HEK293 (cell line): ENCODE measurements around the gene HIPK2.

ENCODE experiments used
- CTCF ChIA-PET: fragments of 350-600 bp; formaldehyde crosslinking; extraction: SDS; loops from one replicate; lab custom pipeline; 2021; ENCODE audit warnings: antibody characterized with exemption; lab: Yijun Ruan, JAX
- POLR2A ChIA-PET: fragments of 300-600 bp; formaldehyde crosslinking; extraction: SDS; loops from one replicate; lab custom pipeline; 2020; ENCODE audit warnings: antibody characterized with exemption, inconsistent platforms; lab: Yijun Ruan, JAX
- H3K27ac ChIP-seq: fragments of 200-500 bp; sonication (Bioruptor generic); 2 replicates; pipeline ENCODE4 v1.5.1; 2014; ENCODE audit warnings: low read depth, low read length, control low read depth, inconsistent platforms; ENCODE audit errors: extremely low read depth
- H3K36me3 ChIP-seq, 2 experiments: fragments of 200-500 bp in 1 of 2; sonication (Bioruptor generic) in 1 of 2; 1 replicate in 1 of 2; 2 replicates in 1 of 2; pipeline ENCODE4 v1.5.1; 2014 to 2017; ENCODE audit warnings: inconsistent platforms in 2 of 2, low read length in 2 of 2; ENCODE audit not compliant: control insufficient read depth in 2 of 2, insufficient read depth in 1 of 2
- H3K4me1 ChIP-seq: fragments of 200-500 bp; sonication (Bioruptor generic); 2 replicates; pipeline ENCODE4 v1.5.1; 2014; ENCODE audit warnings: mild to moderate bottlenecking, low read length, inconsistent platforms; ENCODE audit not compliant: control insufficient read depth, insufficient read depth
- H3K4me3 ChIP-seq: 2 replicates; pipeline ENCODE4 v1.5.1; 2011; ENCODE audit warnings: low read depth, mild to moderate bottlenecking, control low read depth, low read length, moderate library complexity
- H3K9me3 ChIP-seq: fragments of 200-500 bp; sonication (Bioruptor generic); 2 replicates; pipeline ENCODE4 v1.5.1; 2014; ENCODE audit warnings: low read depth, low read length, inconsistent platforms; ENCODE audit not compliant: control insufficient read depth, insufficient read depth
- KLF16 ChIP-seq: fragments of 450-650 bp; formaldehyde crosslinking; IDR thresholded peaks from 2 replicates; pipeline ENCODE4 v1.5.1; 2017; ENCODE audit warnings: missing biosample characterization, missing genetic modification characterization
- KLF7 ChIP-seq: fragments of 450-650 bp; formaldehyde crosslinking; IDR thresholded peaks from 2 replicates; pipeline ENCODE4 v1.5.1; 2016; ENCODE audit warnings: missing biosample characterization, missing genetic modification characterization, borderline replicate concordance
- MEIS1 ChIP-seq: sonication (generic); formaldehyde crosslinking; IDR thresholded peaks from 2 replicates; pipeline ENCODE4 v1.8.1; 2022; ENCODE audit warnings: missing genetic modification reagents, mild to moderate bottlenecking, borderline replicate concordance
- OVOL3 ChIP-seq: fragments of 450-650 bp; formaldehyde crosslinking; IDR thresholded peaks from 2 replicates; pipeline ENCODE4 v1.5.1; 2016; ENCODE audit warnings: missing biosample characterization, missing genetic modification characterization
- TCF7L2 ChIP-seq: IDR thresholded peaks from 2 replicates; pipeline ENCODE4 v1.6.1; 2011; ENCODE audit warnings: low read depth, mild to moderate bottlenecking, inconsistent platforms, low read length, moderate library complexity, borderline replicate concordance
- TRIM28 ChIP-seq: IDR thresholded peaks from 2 replicates; pipeline ENCODE4 v1.6.1; 2011; ENCODE audit warnings: low read length, control low read depth, borderline replicate concordance
- ZBTB48 ChIP-seq: fragments of 450-650 bp; formaldehyde crosslinking; IDR thresholded peaks from 2 replicates; pipeline ENCODE4 v1.5.1; 2016; ENCODE audit warnings: missing biosample characterization, missing genetic modification characterization
- ZNF132 ChIP-seq: fragments of 450-650 bp; formaldehyde crosslinking; IDR thresholded peaks from 2 replicates; pipeline ENCODE4 v1.5.1; 2017; ENCODE audit warnings: missing biosample characterization, missing genetic modification characterization, borderline replicate concordance
- ZNF169 ChIP-seq: fragments of 450-650 bp; formaldehyde crosslinking; IDR thresholded peaks from 2 replicates; pipeline ENCODE4 v1.5.1; 2016; ENCODE audit warnings: missing biosample characterization, missing genetic modification characterization
- ZNF202 ChIP-seq: fragments of 450-650 bp; formaldehyde crosslinking; IDR thresholded peaks from 2 replicates; pipeline ENCODE4 v1.5.1; 2016; ENCODE audit warnings: missing biosample characterization, missing genetic modification characterization, borderline replicate concordance
- ZNF221 ChIP-seq: fragments of 450-650 bp; formaldehyde crosslinking; IDR thresholded peaks from 2 replicates; pipeline ENCODE4 v1.5.1; 2017; ENCODE audit warnings: missing biosample characterization, missing genetic modification characterization, borderline replicate concordance
- ZNF23 ChIP-seq: fragments of 450-650 bp; formaldehyde crosslinking; IDR thresholded peaks from 2 replicates; pipeline ENCODE4 v1.5.1; 2016; ENCODE audit warnings: missing biosample characterization, missing genetic modification characterization, borderline replicate concordance
- ZNF239 ChIP-seq: fragments of 450-650 bp; formaldehyde crosslinking; IDR thresholded peaks from 2 replicates; pipeline ENCODE4 v1.5.1; 2016; ENCODE audit warnings: missing biosample characterization, missing genetic modification characterization
- ZNF274 ChIP-seq, 2 experiments: fragments of 200-500 bp in 1 of 2; fragments of 450-650 bp in 1 of 2; sonication (Bioruptor generic) in 1 of 2; formaldehyde crosslinking in 1 of 2; IDR thresholded peaks; 2 replicates each; pipeline versions ENCODE4 v1.5.1 to v1.6.1; 2014 to 2016; ENCODE audit warnings: borderline replicate concordance in 1 of 2, inconsistent platforms in 1 of 2, low read length in 1 of 2, missing biosample characterization in 1 of 2, missing genetic modification characterization in 1 of 2
- ZNF366 ChIP-seq: fragments of 450-650 bp; formaldehyde crosslinking; conservative IDR thresholded peaks from 2 replicates; pipeline ENCODE4 v1.5.1; 2016; ENCODE audit warnings: missing biosample characterization, missing genetic modification characterization
- ZNF433 ChIP-seq: fragments of 450-650 bp; formaldehyde crosslinking; IDR thresholded peaks from 2 replicates; pipeline ENCODE4 v1.5.1; 2016; ENCODE audit warnings: missing biosample characterization, missing genetic modification characterization, low read depth
- ZNF501 ChIP-seq: fragments of 450-650 bp; formaldehyde crosslinking; IDR thresholded peaks from 2 replicates; pipeline ENCODE4 v1.5.1; 2016; ENCODE audit warnings: missing biosample characterization, missing genetic modification characterization
- ZNF555 ChIP-seq: fragments of 450-650 bp; formaldehyde crosslinking; conservative IDR thresholded peaks from 2 replicates; pipeline ENCODE4 v1.5.1; 2017; ENCODE audit warnings: missing biosample characterization, mild to moderate bottlenecking, missing genetic modification characterization, inconsistent platforms
- ZNF585B ChIP-seq: fragments of 450-650 bp; formaldehyde crosslinking; IDR thresholded peaks from 2 replicates; pipeline ENCODE4 v1.5.1; 2016; ENCODE audit warnings: missing biosample characterization, missing genetic modification characterization
- ZNF610 ChIP-seq: fragments of 450-650 bp; formaldehyde crosslinking; IDR thresholded peaks from 2 replicates; pipeline ENCODE4 v1.5.1; 2016; ENCODE audit warnings: missing biosample characterization, missing genetic modification characterization, borderline replicate concordance
- ZNF747 ChIP-seq: fragments of 450-650 bp; formaldehyde crosslinking; IDR thresholded peaks from 2 replicates; pipeline ENCODE4 v1.5.1; 2016; ENCODE audit warnings: missing biosample characterization, missing genetic modification characterization
- ZNF830 ChIP-seq: fragments of 450-650 bp; IDR thresholded peaks from 2 replicates; pipeline ENCODE4 v1.5.0; 2018; ENCODE audit warnings: missing biosample characterization, missing genetic modification characterization, low read depth, mild to moderate bottlenecking, moderate library complexity
- ZSCAN30 ChIP-seq: fragments of 450-650 bp; IDR thresholded peaks from 2 replicates; pipeline ENCODE4 v1.5.1; 2018; ENCODE audit warnings: missing biosample characterization, mild to moderate bottlenecking, missing genetic modification characterization, moderate library complexity
- TF ChIP-seq, protein P1 (sequence below): fragments of 450-650 bp; formaldehyde crosslinking; IDR thresholded peaks from 2 replicates; pipeline ENCODE4 v1.5.1; 2016; ENCODE audit warnings: missing biosample characterization, missing genetic modification characterization
- TF ChIP-seq, protein P2 (sequence below): fragments of 450-650 bp; formaldehyde crosslinking; IDR thresholded peaks from 2 replicates; pipeline ENCODE4 v1.5.1; 2016; ENCODE audit warnings: missing biosample characterization, missing genetic modification characterization
- TF ChIP-seq, protein P3 (sequence below): sonication (generic); formaldehyde crosslinking; IDR thresholded peaks from 2 replicates; pipeline ENCODE4 v1.8.1; 2022; ENCODE audit warnings: mild to moderate bottlenecking, moderate library complexity, missing genetic modification reagents
- TF ChIP-seq, protein P4 (sequence below): fragments of 450-650 bp; formaldehyde crosslinking; IDR thresholded peaks from 2 replicates; pipeline ENCODE4 v1.5.1; 2016; ENCODE audit warnings: missing biosample characterization, missing genetic modification characterization, borderline replicate concordance

Gene HIPK2

DNA sequence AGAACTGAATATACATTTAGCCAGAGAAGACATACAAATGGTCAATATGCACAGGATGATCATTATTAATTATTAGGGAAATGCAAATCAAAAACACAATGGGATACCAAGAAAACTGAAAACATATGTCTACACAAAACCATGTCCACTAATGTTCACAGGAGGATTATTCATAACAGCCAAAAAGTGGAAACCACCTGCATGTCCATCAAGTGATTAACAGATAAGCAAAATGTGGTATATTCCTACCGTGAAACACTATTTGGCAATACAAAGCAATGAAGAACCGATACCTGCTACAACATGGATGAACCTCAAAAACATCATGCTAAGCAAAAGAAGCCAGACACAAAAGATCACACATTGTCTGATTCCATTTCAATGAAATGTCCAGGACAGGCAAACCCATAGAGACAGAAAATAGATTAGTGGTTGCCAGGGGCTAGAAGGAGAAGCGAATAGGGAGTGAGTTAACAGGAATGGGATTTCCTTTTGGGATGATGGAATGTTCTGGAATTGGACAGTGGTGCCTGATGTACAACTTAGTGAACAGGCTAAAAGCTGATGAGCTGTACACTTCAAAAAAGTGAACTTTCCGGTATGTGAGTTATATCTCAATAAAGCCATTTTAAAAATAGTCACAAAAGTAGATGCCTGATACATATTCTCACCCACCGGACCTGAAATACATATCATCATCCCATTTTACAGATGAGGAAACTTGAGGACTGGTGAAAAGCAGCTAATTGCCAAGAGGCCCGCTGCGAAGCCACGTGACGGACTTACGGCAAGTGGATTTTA lies 33.6 kb downstream of the HIPK2 start:
- no peak overlapping the region for H3K27ac ChIP-seq
- TF ChIP-seq, protein P1, sequence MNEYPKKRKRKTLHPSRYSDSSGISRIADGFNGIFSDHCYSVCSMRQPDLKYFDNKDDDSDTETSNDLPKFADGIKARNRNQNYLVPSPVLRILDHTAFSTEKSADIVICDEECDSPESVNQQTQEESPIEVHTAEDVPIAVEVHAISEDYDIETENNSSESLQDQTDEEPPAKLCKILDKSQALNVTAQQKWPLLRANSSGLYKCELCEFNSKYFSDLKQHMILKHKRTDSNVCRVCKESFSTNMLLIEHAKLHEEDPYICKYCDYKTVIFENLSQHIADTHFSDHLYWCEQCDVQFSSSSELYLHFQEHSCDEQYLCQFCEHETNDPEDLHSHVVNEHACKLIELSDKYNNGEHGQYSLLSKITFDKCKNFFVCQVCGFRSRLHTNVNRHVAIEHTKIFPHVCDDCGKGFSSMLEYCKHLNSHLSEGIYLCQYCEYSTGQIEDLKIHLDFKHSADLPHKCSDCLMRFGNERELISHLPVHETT (tag by site-specific recombination), result no peak
- TF ChIP-seq, protein P2, sequence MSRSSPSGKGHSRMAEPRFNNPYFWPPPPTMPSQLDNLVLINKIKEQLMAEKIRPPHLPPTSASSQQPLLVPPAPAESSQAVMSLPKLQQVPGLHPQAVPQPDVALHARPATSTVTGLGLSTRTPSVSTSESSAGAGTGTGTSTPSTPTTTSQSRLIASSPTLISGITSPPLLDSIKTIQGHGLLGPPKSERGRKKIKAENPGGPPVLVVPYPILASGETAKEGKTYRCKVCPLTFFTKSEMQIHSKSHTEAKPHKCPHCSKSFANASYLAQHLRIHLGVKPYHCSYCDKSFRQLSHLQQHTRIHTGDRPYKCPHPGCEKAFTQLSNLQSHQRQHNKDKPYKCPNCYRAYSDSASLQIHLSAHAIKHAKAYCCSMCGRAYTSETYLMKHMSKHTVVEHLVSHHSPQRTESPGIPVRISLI (tag by site-specific recombination), result no peak
- TF ChIP-seq KLF16 (tag by site-specific recombination), result no peak
- TF ChIP-seq ZNF274 (IDR thresholded peaks at IDR 0.05; ENCODE audit: low read length), result no peak
- no peak for TF ChIP-seq ZNF274 (tag by site-specific recombination; IDR thresholded peaks at IDR 0.05; ENCODE audit: borderline replicate concordance)
- no peak for TF ChIP-seq ZNF585B (tag by site-specific recombination)
- TF ChIP-seq ZNF169 (tag by site-specific recombination), result no peak
- no peak for TF ChIP-seq ZNF132 (tag by site-specific recombination)
- TF ChIP-seq ZBTB48, result no peak
- TF ChIP-seq ZNF366, result no peak
- TF ChIP-seq ZNF610 (tag by site-specific recombination), result no peak
- no peak for TF ChIP-seq ZNF239
- TF ChIP-seq ZNF555 (tag by site-specific recombination), result no peak
- TF ChIP-seq ZNF501 (tag by site-specific recombination), result no peak
- no peaks in the 10 kb centered on the region for H3K36me3 ChIP-seq
- ChIA-PET POLR2A (no interaction called here), CTCF (interaction anchor here (1.5 kb wide), 1 partner anchor 125 kb away, joined by 3 read pairs; no protein-coding TSS in a partner anchor)
- H3K9me3 ChIP-seq, result no peaks in the 10 kb centered on the region
- no peak overlapping the region for H3K4me3 ChIP-seq
- no peaks in the 10 kb centered on the region for H3K4me1 ChIP-seq

DNA sequence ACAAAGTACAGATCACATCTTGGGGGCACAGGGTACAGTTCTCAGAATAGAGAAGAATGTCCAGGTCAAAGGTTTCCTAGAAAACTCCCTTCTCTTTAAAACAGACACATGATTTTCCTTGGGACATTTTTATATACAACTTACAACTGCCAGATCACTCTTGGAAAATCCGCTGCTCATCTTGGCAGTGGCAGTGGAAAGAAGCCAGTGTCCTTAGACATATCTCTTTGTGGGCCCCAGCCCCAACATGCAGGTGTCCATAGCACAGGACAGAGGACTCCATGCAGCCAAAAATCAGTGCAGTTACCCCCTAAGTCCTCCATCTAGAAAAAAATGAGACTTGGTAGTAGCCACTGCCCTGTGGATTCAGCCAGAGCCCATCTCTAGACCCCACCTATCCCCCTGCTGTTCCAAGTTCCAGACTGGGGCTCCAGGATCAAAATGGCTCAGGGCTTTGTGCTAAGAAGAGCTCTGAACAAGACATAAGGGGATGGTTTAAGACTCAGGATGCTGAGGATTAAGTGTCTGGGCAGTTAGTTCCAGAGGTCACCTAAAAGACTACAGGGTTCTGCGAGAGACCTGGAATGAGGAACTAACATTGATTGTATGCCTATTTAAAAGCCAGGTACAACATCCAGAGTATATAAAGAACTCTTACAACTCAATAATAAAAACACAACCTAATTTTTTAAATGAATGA lies 34.4 kb downstream of the HIPK2 start:
- Histone ChIP-seq H3K4me1 (no peaks in the 10 kb centered on the region), H3K27ac (no peak overlapping the region), H3K9me3 (no peaks in the 10 kb centered on the region), H3K4me3 (no peak overlapping the region), H3K36me3 (no peaks in the 10 kb centered on the region)
- ChIA-PET POLR2A (no interaction called here), CTCF (no interaction called here)
- TF ChIP-seq ZNF202 (tag by site-specific recombination), result no peak
- TF ChIP-seq ZNF433 (tag by site-specific recombination), result no peak
- TF ChIP-seq TRIM28, result no peak
- no peak for TF ChIP-seq KLF7 (tag by site-specific recombination)
- TF ChIP-seq ZNF23 (tag by site-specific recombination), result no peak
- TF ChIP-seq ZNF221 (tag by site-specific recombination), result no peak
- TF ChIP-seq, protein P3, sequence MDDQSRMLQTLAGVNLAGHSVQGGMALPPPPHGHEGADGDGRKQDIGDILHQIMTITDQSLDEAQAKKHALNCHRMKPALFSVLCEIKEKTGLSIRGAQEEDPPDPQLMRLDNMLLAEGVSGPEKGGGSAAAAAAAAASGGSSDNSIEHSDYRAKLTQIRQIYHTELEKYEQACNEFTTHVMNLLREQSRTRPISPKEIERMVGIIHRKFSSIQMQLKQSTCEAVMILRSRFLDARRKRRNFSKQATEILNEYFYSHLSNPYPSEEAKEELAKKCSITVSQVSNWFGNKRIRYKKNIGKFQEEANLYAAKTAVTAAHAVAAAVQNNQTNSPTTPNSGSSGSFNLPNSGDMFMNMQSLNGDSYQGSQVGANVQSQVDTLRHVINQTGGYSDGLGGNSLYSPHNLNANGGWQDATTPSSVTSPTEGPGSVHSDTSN (CRISPR knock-in tag), result no peak
- TF ChIP-seq ZNF747 (tag by site-specific recombination), result no peak
- TF ChIP-seq ZNF830 (tag by site-specific recombination), result no peak
- TF ChIP-seq OVOL3, result no peak
- no peak for TF ChIP-seq ZSCAN30 (tag by site-specific recombination)
- no peak for TF ChIP-seq MEIS1 (CRISPR knock-in tag)
- TF ChIP-seq ZNF501 (tag by site-specific recombination), result no peak
- TF ChIP-seq, protein P4, sequence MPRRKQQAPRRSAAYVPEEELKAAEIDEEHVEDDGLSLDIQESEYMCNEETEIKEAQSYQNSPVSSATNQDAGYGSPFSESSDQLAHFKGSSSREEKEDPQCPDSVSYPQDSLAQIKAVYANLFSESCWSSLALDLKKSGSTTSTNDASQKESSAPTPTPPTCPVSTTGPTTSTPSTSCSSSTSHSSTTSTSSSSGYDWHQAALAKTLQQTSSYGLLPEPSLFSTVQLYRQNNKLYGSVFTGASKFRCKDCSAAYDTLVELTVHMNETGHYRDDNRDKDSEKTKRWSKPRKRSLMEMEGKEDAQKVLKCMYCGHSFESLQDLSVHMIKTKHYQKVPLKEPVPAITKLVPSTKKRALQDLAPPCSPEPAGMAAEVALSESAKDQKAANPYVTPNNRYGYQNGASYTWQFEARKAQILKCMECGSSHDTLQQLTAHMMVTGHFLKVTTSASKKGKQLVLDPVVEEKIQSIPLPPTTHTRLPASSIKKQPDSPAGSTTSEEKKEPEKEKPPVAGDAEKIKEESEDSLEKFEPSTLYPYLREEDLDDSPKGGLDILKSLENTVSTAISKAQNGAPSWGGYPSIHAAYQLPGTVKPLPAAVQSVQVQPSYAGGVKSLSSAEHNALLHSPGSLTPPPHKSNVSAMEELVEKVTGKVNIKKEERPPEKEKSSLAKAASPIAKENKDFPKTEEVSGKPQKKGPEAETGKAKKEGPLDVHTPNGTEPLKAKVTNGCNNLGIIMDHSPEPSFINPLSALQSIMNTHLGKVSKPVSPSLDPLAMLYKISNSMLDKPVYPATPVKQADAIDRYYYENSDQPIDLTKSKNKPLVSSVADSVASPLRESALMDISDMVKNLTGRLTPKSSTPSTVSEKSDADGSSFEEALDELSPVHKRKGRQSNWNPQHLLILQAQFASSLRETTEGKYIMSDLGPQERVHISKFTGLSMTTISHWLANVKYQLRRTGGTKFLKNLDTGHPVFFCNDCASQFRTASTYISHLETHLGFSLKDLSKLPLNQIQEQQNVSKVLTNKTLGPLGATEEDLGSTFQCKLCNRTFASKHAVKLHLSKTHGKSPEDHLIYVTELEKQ (tag by site-specific recombination), result no peak
- TF ChIP-seq TCF7L2, result no peak
